ENCODE results near the gene TAPBPL. TPM values are rescaled to one million over a fixed set of nuclear protein-coding genes. Genes with fewer than 3 reads are reported as not detected.
A peak's percentile ranks its signal among the peaks of the same experiment; 100 is the strongest.

The TAPBPL gene
- total and polyA plus RNA-seq, 2 of the 13 experiments (the other 11 are each of a cell fraction or from before 2014, with no cell fraction given) = 10.0 to 14.5 TPM

- TF ChIP-seq ATF2 (CRISPR knock-in tag; IDR thresholded peaks at IDR 0.05) = no peak
- no peak for TF ChIP-seq RFXANK (CRISPR knock-in tag; IDR thresholded peaks at IDR 0.05)
- TF ChIP-seq MEIS2 (CRISPR knock-in tag; IDR thresholded peaks at IDR 0.05) = peak; percentile 28; the same call in 1 of the 2 replicates
- TF ChIP-seq MATR3 (CRISPR knock-in tag; IDR thresholded peaks at IDR 0.05) = no peak
- peak; percentile 71 for TF ChIP-seq ZNF335 (CRISPR knock-in tag; IDR thresholded peaks at IDR 0.05)
- TF ChIP-seq ZNF333 (CRISPR knock-in tag; IDR thresholded peaks at IDR 0.05; ENCODE audit: borderline replicate concordance) = no peak; the same call in 1 of the 2 replicates
- no peak for TF ChIP-seq ZNF253 (CRISPR knock-in tag; IDR thresholded peaks at IDR 0.05; ENCODE audit: borderline replicate concordance)
- TF ChIP-seq RBM22 (optimal IDR thresholded peaks at IDR 0.05; ENCODE audit: low read length) = no peak
- no peak for TF ChIP-seq PREB (CRISPR knock-in tag; IDR thresholded peaks at IDR 0.05)
- TF ChIP-seq CAMTA2 (CRISPR knock-in tag; IDR thresholded peaks at IDR 0.05; ENCODE audit: borderline replicate concordance) = no peak
- no peak for TF ChIP-seq DR1 (CRISPR knock-in tag; IDR thresholded peaks at IDR 0.05)
- no peak for TF ChIP-seq HOXA9 (CRISPR knock-in tag; IDR thresholded peaks at IDR 0.05; ENCODE audit: borderline replicate concordance)
- no peak for TF ChIP-seq ZNF7 (CRISPR knock-in tag; IDR thresholded peaks at IDR 0.05)
- TF ChIP-seq RFXAP (CRISPR knock-in tag; IDR thresholded peaks at IDR 0.05; ENCODE audit: borderline replicate concordance) = no peak
Measured at GRCh38 chr12:6451348-6452244, at the start of gene TAPBPL (continued).

All from HepG2 (cell line).